Activated T-cell treated with anti-CD3 and anti-CD28 coated beads for 48 hours (primary cell): ENCODE measurements around the gene MXRA7.

Experiments
- DNase-seq: peaks from one replicate; pipeline ENCODE4 v3.0.0-alpha.2; 2020; ENCODE audit warnings: low read depth

MXRA7 gene

GRCh38 chr17:76677406-76677805 is 33.4 kb downstream of the MXRA7 start:
- no peak for DNase-seq

- no peak for DNase-seq
Observed at GRCh38 chr17:76676629-76677028, 34.1 kb downstream of the MXRA7 start.

DNA sequence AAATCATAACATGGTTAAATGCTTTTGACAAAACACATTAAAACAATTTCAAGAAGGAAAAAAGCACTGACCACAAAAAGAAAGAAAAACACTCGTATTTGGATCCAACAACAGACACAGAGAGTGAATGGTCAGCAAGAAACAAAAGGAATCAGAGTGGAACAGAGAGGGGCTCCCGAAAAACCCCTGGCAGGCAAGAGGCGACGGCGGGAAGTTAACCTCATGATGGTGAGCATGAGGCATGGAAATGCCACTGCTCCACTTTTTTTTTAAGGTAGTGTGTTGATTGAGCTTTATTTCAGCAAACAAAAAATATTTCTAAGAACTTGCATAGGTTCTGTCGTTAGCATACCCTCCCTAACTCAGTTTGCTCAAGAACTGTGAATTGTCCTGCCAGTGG is 35.1 kb downstream of the MXRA7 start:
- DNase-seq = no peak

- DNase-seq = no peak
Observed at GRCh38 chr17:76674600-76674999, 36.2 kb downstream of the MXRA7 start.

GRCh38 chr17:76673729-76674128 is 37.0 kb downstream of the MXRA7 start:
- DNase-seq = no peak

DNA sequence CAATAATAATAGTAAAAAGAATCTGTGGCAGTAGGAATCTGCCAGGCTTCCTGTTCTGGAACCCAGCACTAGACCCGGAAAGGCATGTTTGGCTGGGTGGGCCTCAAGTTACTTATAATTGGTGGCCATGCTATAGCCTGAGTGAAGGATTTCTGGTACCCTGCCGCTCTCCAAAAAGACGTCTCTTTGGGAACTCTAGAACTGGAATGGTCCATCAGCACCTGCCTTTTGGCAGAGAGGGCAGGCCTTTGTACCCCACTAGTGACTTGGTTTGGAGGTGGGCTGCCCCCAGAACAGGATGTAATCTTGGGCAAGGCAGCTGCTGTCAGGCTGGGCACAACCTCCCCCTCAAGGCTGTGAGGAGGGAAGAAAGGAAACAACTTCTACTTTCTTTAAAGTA is 37.9 kb downstream of the MXRA7 start:
- no peak for DNase-seq

DNA sequence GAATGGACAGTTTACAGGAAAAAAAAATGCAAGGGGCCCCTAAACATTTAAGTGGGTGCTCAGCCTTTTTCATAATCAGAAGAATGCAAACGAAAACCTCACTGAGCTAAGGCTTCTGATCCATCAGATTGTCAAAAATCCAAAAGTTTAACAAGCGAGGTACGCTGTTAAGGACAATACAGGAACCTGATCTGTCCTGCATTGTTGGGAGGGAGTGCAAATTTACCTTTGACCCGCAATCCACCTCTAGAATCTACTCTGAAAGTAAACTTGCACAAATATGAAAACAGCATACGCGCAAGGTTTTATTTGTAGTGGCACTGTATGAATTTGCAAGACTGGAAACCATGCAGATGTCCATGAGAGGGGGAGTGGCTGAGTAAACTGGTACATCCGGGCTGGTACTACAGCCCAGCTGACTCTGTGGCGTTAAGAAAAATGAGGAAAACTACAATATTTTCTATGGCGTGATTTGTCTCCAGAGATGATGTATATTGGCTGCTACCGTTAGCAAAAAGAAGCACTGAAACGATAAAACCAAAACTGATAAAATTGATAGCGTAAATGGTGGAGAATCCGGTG is 38.4 kb downstream of the MXRA7 start:
- no peak for DNase-seq

- no peak for DNase-seq
Observed at GRCh38 chr17:76671912-76672262, 38.9 kb downstream of the MXRA7 start.

GRCh38 chr17:76671123-76671911 is 39.4 kb downstream of the MXRA7 start:
- DNase-seq = peak; percentile 97

DNA sequence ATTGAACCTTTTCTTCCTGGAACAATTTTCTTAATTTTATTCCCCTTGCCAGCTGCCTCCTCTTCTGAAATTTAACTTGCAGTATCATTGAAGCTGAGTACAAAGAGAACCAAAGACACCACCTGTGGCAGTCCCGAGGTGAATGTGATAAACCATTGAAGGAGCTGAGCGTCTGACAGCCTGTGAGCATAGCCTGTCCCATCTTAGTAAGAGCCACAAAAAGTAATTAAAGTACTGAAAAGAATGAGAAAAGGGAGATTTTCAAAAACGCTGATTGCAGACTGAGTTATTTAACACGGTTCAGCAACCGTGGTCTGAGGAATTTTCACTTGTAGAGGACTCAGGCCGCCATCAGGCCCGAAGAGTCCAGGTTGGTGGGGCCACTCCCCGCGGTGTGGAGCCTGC is 40.0 kb downstream of the MXRA7 start:
- DNase-seq = no peak

DNA sequence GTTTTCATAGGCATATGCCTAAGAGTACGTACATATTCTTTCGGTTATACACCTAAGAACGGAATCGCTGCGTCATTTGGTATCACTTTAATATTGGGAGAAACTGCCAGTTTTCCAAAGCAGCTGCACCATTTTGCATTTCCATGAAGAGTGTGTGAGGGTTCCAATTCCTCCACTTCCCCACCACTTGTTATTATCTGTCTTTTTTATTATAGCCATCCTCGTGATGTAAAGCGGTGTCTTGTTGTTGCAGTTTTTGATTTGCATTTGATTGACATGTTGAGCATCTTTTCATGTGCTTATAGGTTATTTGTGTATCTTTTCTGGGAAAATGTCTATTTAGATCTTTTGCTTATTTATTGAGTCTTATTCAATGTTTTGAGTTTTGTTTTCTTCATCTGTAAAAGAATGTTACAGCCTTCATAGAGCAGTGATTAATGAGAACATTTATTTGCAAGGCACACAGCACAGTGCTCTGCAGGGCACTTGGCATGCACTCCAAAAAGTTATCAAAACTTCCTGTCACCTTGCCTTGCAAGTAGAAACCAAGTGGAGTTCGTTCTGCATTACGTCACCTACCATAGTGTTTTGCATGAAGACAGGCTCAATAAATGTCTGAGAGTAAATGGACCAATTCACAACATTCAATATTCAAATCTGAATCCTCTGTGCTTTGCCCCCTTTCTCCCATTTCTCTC is 40.6 kb downstream of the MXRA7 start:
- DNase-seq = no peak

DNA sequence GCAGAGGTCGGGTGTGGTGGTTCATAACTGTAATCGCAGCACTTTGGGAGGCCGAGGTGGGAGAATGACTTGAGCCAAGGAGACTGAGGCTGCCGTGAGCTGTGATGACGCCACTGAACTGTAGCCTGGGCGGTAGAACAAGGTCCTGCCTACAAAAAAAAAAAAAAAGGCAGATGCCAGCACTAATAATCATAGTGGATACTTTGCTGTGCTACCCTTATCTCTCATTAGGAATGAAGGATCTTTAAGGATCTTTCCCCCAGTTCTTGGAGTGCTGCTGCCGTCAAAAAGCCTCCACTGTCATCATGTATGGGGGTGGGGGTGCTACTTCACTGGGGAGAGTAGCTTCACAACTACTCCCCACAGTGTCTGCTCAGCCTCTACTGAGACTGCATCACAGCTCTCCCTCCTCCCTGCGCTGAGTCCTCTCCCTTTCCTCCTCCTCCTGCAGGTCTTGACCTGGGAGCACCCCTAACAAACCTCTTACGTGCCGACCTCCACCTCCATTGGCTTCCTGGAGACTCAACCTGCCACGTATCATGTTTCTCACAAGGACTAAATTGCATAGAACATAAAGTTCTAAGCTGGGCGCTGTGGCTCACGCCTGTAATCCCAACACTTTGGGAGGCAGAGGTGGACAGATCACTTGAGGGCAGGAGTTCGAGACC is 42.8 kb downstream of the MXRA7 start:
- DNase-seq = no peak

DNA sequence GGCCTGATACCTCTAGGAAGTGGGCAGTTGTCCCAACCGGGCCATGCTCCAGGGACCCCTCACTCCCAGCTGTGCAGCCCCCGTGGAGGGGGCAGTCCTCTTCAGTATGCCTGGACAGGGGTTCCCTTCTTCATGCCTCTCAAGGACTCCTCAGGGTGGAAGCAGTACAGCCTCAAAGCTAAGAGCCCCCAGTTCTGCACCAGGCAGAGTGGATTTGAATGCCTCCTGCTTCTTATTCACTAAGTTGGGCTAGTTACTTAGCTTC is 43.3 kb downstream of the MXRA7 start:
- no peak for DNase-seq

DNA sequence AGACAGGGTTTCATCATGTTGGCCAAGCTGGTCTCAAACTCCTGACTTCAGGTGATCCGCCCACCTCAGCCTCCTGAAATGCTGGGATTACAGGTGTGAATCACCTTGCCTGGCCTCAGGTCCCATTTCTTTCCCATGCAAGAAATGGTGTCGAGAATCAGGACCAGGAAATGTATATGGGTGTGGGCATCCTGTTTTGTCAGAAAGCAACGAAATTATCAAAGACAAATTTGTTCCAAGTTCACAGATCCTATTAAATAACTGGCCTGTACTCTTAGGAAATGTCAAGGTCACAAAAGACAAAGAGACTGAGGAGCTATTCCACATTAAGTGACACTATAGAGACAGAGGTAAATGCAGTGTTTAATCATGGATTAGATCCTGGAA is 50.1 kb downstream of the MXRA7 start:
- no peak for DNase-seq

DNA sequence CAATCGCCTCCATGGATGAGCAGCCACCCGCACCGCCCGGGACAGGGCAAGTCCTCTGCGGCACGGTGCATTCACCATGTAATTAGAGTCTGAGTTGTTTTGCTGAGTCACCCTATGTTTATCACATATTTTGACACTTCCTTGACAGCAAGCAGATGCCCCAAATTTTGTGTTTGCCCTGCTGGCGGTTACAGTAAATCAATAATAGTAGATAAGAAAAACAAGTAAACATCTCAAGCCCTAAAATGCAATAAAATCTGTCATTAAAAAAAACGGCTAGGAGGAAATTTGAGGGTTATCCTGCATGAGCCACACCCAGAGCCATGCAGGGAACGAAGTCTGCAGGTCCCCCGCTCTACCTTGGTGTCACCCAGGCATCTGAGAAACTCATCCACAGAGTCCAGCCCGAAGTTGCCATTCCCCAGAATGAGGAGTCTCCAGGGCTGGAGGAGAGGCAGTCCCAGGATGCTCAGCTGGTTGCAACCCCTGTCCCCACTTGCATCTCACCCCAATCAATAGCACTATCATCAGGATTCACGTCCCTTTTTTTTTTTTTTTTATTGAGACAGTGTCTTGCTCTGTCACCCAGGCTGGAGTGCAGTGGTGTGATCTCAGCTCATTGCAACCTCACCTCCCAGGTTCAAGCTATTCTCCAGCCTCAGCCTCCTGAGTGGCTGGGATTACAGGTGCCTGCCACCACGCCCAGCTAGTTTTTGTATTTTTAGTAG is 50.7 kb downstream of the MXRA7 start:
- DNase-seq = no peak

GRCh38 chr17:76658242-76658662 is 52.5 kb downstream of the MXRA7 start:
- DNase-seq = no peak

- DNase-seq = no peak
Observed at GRCh38 chr17:76657505-76658241, 53.1 kb downstream of the MXRA7 start.

GRCh38 chr17:76654408-76654807 is 56.4 kb downstream of the MXRA7 start:
- DNase-seq = no peak

GRCh38 chr17:76650504-76650903 is 60.3 kb downstream of the MXRA7 start:
- DNase-seq = no peak

- DNase-seq = no peak
Observed at GRCh38 chr17:76646712-76647111, 64.1 kb downstream of the MXRA7 start.

- no peak for DNase-seq
Observed at GRCh38 chr17:76645481-76645880, 65.3 kb downstream of the MXRA7 start.

- DNase-seq = no peak
Observed at GRCh38 chr17:76644995-76645394, 65.8 kb downstream of the MXRA7 start.
